ENCODE measurements around the gene POU2AF1. TPM values are rescaled to one million over a fixed set of nuclear protein-coding genes. Genes with fewer than 3 reads are reported as not detected.

POU2AF1 gene
- total and polyA plus RNA-seq, 2 of the 13 experiments (the other 11 are each of a cell fraction or from before 2014, with no cell fraction given) = 1.9 to 3.6 TPM

DNA sequence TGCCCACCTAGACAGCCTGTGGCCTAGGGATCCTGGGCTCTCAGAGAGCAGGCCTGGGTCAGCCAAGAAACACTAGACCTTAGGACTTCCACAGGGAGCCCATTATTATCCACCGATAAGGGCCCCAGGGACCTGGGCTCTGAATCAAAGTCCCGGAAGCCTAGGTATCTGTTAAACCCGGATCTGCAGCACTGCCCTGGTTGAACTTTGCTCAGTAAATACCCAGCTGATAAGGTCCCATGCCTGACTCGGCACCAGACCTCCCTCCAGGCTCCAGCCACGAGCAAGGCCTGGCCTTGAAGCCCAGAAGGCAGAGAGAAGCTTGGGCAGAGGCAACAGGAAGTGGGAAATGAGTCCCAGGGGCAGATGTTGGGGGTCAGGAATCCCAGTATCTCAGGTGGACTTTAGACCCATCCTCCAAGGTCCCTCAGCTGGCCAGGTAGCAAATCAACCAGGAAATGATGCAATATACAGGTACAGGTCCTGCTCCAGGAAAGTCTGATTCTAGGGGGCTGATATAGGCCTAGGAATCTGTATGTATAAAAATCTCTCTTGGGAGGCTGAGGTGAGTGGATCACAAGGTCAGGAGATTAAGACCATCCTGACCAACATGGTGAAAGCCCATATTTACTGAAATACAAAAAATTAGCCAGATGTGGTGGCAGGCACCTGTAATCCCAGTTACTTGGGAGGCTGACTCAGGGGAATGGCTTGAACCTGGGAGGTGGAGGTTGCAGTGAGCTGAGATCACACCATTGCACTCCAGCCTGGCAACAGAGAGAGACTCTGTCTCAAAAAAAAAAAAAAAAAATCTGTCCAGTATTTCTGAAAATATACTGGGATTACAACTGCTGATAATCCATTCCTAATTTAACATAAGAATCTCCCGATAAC, 18.7 kb downstream of the POU2AF1 start:
- Histone ChIP-seq H3K79me2 (ENCODE audit: insufficient read depth, low read length) (no peaks in the 10 kb centered on the region), H2AFZ (ENCODE audit: low read length) (no peak overlapping the region), H4K20me1 (ENCODE audit: insufficient read depth, low read length) (no peaks in the 10 kb centered on the region), H3K36me3 (replicated peaks in 1 of 2; ENCODE audit: control insufficient read depth in 1 of 2, insufficient read depth in 2 of 2, low read length in 2 of 2) (no peaks in the 10 kb centered on the region), H3K4me3 (replicated peaks in 1 of 3; ENCODE audit: insufficient read depth in 1 of 3, low read depth in 2 of 3, low read length in 3 of 3) (peak overlapping the region in 1 of 3 experiments; percentile 19; a peak in 1 of 6 replicates), H3K9ac (ENCODE audit: insufficient read depth, low read depth, low read length) (peak overlapping the region; percentile 81), H3K9me3 (ENCODE audit: low read length) (no peaks in the 10 kb centered on the region), H3K27me3 (ENCODE audit: control insufficient read depth in 1 of 2, insufficient read depth in 2 of 2, low read length in 2 of 2) (no peaks in the 10 kb centered on the region), H3K27ac (ENCODE audit: extremely low read length, insufficient read depth, low read length) (peak overlapping the region; percentile 98), H3K4me2 (ENCODE audit: low read depth, low read length) (peak overlapping the region; percentile 68), H3K4me1 (ENCODE audit: insufficient read depth, low read length) (peaks cover 100% of the 10 kb centered on the region)
- ChIA-PET CTCF (ENCODE audit: low intra/inter-chr PET ratio, low total read pairs) (interaction anchor here (1.1 to 2.4 kb wide), 3 partner anchors 24 to 69 kb away, joined by 4 to 23 read pairs (median 6); no protein-coding TSS in a partner anchor), POLR2A (interaction anchor here (0.8 to 12.2 kb wide), 15 partner anchors 8 to 68 kb away, joined by 3 to 197 read pairs (median 4); partner anchors contain the start of gene POU2AF3)
- DNase-seq (ENCODE audit: low spot score) = peak; percentile 99
- 97% methylated on average over 1 of the region's 6 CpGs for WGBS (ENCODE audit: low lambda C conversion rate)
- intact Hi-C loops (cut with micrococcal nuclease; ENCODE audit: unreplicated experiment) (loop anchor here (1.0 to 2.0 kb wide), 6 partner anchors 9 to 75 kb away; partner anchors contain the start of gene POU2AF3), in situ Hi-C loops (cut with HindIII; ENCODE audit: extremely low pct_ligation_motif_present, low pct_unique_long_range_greater_than_20kb) (loop anchor here (5.0 kb wide), 1 partner anchor 57 kb away; no protein-coding TSS in a partner anchor)
- peak; percentile 94 for ATAC-seq
- no TSS peak for BruUV-seq (replicated peaks)
- FAIRE-seq = peak; percentile 94
- peak; percentile 80 for TF ChIP-seq POLR2G (IDR thresholded peaks at IDR 0.05; ENCODE audit: low read depth, low read length)
- no peak; the same call in 1 of the 2 replicates for TF ChIP-seq ZNF224 (CRISPR knock-in tag; IDR thresholded peaks at IDR 0.05)
- TF ChIP-seq FOXC1 (CRISPR knock-in tag; IDR thresholded peaks at IDR 0.05; ENCODE audit: borderline replicate concordance) = peak; percentile 36; the same call in 1 of the 2 replicates
- TF ChIP-seq, protein P1, sequence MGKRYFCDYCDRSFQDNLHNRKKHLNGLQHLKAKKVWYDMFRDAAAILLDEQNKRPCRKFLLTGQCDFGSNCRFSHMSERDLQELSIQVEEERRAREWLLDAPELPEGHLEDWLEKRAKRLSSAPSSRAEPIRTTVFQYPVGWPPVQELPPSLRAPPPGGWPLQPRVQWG (CRISPR knock-in tag; IDR thresholded peaks at IDR 0.05; ENCODE audit: borderline replicate concordance, low read depth) = no peak
- TF ChIP-seq STAT5B (CRISPR knock-in tag; IDR thresholded peaks at IDR 0.05) = no peak; the same call in 1 of the 2 replicates
- TF ChIP-seq, protein P2, sequence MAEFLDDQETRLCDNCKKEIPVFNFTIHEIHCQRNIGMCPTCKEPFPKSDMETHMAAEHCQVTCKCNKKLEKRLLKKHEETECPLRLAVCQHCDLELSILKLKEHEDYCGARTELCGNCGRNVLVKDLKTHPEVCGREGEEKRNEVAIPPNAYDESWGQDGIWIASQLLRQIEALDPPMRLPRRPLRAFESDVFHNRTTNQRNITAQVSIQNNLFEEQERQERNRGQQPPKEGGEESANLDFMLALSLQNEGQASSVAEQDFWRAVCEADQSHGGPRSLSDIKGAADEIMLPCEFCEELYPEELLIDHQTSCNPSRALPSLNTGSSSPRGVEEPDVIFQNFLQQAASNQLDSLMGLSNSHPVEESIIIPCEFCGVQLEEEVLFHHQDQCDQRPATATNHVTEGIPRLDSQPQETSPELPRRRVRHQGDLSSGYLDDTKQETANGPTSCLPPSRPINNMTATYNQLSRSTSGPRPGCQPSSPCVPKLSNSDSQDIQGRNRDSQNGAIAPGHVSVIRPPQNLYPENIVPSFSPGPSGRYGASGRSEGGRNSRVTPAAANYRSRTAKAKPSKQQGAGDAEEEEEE (CRISPR knock-in tag; IDR thresholded peaks at IDR 0.05; ENCODE audit: borderline replicate concordance) = peak; percentile 97; the same call in 1 of the 2 replicates
- TF ChIP-seq, protein P3, sequence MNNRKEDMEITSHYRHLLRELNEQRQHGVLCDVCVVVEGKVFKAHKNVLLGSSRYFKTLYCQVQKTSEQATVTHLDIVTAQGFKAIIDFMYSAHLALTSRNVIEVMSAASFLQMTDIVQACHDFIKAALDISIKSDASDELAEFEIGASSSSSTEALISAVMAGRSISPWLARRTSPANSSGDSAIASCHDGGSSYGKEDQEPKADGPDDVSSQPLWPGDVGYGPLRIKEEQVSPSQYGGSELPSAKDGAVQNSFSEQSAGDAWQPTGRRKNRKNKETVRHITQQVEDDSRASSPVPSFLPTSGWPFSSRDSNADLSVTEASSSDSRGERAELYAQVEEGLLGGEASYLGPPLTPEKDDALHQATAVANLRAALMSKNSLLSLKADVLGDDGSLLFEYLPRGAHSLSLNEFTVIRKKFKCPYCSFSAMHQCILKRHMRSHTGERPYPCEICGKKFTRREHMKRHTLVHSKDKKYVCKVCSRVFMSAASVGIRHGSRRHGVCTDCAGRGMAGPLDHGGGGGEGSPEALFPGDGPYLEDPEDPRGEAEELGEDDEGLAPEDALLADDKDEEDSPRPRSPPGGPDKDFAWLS (CRISPR knock-in tag; IDR thresholded peaks at IDR 0.05; ENCODE audit: borderline replicate concordance) = peak; percentile 93
- TF ChIP-seq, protein P4, sequence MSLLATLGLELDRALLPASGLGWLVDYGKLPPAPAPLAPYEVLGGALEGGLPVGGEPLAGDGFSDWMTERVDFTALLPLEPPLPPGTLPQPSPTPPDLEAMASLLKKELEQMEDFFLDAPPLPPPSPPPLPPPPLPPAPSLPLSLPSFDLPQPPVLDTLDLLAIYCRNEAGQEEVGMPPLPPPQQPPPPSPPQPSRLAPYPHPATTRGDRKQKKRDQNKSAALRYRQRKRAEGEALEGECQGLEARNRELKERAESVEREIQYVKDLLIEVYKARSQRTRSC (CRISPR knock-in tag; IDR thresholded peaks at IDR 0.05; ENCODE audit: low read depth) = peak; percentile 58; the same call in 1 of the 2 replicates
- TF ChIP-seq PAWR (CRISPR knock-in tag; IDR thresholded peaks at IDR 0.05; ENCODE audit: borderline replicate concordance) = no peak
- TF ChIP-seq SALL1 (CRISPR knock-in tag; IDR thresholded peaks at IDR 0.05) = peak; percentile 100
- TF ChIP-seq SMAD9 (CRISPR knock-in tag; IDR thresholded peaks at IDR 0.05) = peak; percentile 53; the same call in 1 of the 2 replicates
- peak; percentile 95 for TF ChIP-seq MYC (CRISPR knock-in tag; IDR thresholded peaks at IDR 0.05; ENCODE audit: borderline replicate concordance)
- TF ChIP-seq, protein P5, sequence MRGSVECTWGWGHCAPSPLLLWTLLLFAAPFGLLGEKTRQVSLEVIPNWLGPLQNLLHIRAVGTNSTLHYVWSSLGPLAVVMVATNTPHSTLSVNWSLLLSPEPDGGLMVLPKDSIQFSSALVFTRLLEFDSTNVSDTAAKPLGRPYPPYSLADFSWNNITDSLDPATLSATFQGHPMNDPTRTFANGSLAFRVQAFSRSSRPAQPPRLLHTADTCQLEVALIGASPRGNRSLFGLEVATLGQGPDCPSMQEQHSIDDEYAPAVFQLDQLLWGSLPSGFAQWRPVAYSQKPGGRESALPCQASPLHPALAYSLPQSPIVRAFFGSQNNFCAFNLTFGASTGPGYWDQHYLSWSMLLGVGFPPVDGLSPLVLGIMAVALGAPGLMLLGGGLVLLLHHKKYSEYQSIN (CRISPR knock-in tag; IDR thresholded peaks at IDR 0.05; ENCODE audit: borderline replicate concordance) = no peak
- TF ChIP-seq, protein P6, sequence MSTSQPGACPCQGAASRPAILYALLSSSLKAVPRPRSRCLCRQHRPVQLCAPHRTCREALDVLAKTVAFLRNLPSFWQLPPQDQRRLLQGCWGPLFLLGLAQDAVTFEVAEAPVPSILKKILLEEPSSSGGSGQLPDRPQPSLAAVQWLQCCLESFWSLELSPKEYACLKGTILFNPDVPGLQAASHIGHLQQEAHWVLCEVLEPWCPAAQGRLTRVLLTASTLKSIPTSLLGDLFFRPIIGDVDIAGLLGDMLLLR (CRISPR knock-in tag; IDR thresholded peaks at IDR 0.05) = no peak
- peak; percentile 74; the same call in 1 of the 2 replicates for TF ChIP-seq GTF3A (CRISPR knock-in tag; conservative IDR thresholded peaks at IDR 0.05)
